ENCODE results near the gene PON1.

Gene PON1

DNA sequence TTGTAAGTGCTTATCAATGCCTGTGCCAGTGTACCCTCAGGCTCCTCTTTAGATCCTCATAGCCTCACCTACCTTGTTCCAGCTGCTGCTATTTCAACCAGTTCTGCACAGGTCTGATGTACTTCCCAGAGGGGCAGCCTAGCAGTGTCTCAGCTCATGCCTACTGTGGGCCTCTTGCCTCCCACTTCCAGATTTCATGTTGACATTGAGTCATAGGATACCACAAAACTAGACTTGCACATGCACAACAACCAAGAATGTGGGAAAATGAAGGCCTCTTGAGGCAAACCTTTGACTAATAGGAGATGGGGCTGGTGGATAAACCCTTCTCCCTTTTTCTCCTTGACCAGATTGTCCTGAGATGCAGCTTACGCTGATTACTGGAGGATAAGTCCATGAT lies 40.8 kb upstream of the PON1 start:
- H4K8ac ChIP-seq (ENCODE audit: low read depth, low read length) = no peak overlapping the region
- H3K14ac ChIP-seq (ENCODE audit: low read length) = no peak overlapping the region
- no peak overlapping the region for H3K9ac ChIP-seq (ENCODE audit: low read length)
- H3K4ac ChIP-seq (ENCODE audit: low read depth, low read length) = no peak overlapping the region
- H3K27me3 ChIP-seq (ENCODE audit: insufficient read depth, low read length) = no peaks in the 10 kb centered on the region
- no peak overlapping the region for H3K23ac ChIP-seq (ENCODE audit: low read length)
- H3K4me3 ChIP-seq (ENCODE audit: low read depth, low read length) = no peak overlapping the region
- no peak overlapping the region for H2BK5ac ChIP-seq (ENCODE audit: low read depth, low read length, poor library complexity)
- H2BK120ac ChIP-seq (ENCODE audit: insufficient read depth, low read length, poor library complexity) = no peak overlapping the region
- no peak overlapping the region for H2AFZ ChIP-seq (ENCODE audit: insufficient read depth, low read length, poor library complexity)
- WGBS (ENCODE audit: extremely low coverage, insufficient coverage, insufficient read length) = no CpG with 5 or more reads among the region's 1 CpG
- no peak overlapping the region for H2AK5ac ChIP-seq (ENCODE audit: low read length)
- H3K79me2 ChIP-seq (ENCODE audit: control insufficient read depth, insufficient read depth, low read length, poor library complexity) = no peaks in the 10 kb centered on the region
- no peaks in the 10 kb centered on the region for H3K36me3 ChIP-seq (ENCODE audit: control insufficient read depth in 1 of 2, insufficient read depth in 2 of 2, low read length in 2 of 2)
- no peaks in the 10 kb centered on the region for H3K4me1 ChIP-seq (ENCODE audit: control insufficient read depth in 1 of 2, insufficient read depth in 2 of 2, low read length in 2 of 2)
- no peak for DNase-seq
- H3K27ac ChIP-seq (ENCODE audit: low read depth, low read length) = no peak overlapping the region
- H3K9me3 ChIP-seq (ENCODE audit: insufficient read depth, low read depth, low read length) = no peaks in the 10 kb centered on the region
- no peak overlapping the region for H4K91ac ChIP-seq (ENCODE audit: low read depth, low read length)
- no peaks in the 10 kb centered on the region for H3K79me1 ChIP-seq (ENCODE audit: low read length)
- no peak overlapping the region for H3K18ac ChIP-seq (ENCODE audit: low read length)
- H3K4me2 ChIP-seq (ENCODE audit: low read length) = no peak overlapping the region
- no peak overlapping the region for H4K12ac ChIP-seq (ENCODE audit: low read depth, low read length)
- H2BK12ac ChIP-seq (ENCODE audit: low read length) = no peak overlapping the region

DNA sequence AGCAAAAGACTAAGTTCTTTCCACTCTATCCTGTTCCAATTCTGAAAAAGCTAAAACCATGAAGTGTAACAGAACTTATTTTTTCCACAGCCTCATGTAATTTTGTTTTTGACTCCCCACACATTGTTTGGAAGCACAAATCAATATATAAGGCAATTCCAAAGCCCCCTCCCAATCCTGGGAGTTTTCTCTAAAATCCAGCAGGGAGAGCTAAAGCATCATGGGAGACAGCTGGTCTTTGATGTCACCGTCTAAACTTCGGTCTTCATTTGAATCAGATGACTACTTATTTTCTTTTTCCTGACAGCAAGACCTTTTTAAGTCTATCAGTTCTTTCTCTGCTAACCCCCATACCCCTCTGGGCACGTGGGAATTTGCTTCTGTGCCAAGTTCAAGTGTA lies 33.3 kb upstream of the PON1 start:
- Histone ChIP-seq H2AK5ac (ENCODE audit: low read length) (no peak overlapping the region), H3K9me3 (ENCODE audit: insufficient read depth, low read depth, low read length) (no peaks in the 10 kb centered on the region), H3K36me3 (ENCODE audit: control insufficient read depth in 1 of 2, insufficient read depth in 2 of 2, low read length in 2 of 2) (no peaks in the 10 kb centered on the region), H3K79me2 (ENCODE audit: control insufficient read depth, insufficient read depth, low read length, poor library complexity) (no peaks in the 10 kb centered on the region), H3K4me2 (ENCODE audit: low read length) (no peak overlapping the region), H3K18ac (ENCODE audit: low read length) (no peak overlapping the region), H3K27me3 (ENCODE audit: insufficient read depth, low read length) (no peaks in the 10 kb centered on the region), H3K23ac (ENCODE audit: low read length) (no peak overlapping the region), H3K27ac (ENCODE audit: low read depth, low read length) (no peak overlapping the region), H2BK12ac (ENCODE audit: low read length) (no peak overlapping the region), H2BK120ac (ENCODE audit: insufficient read depth, low read length, poor library complexity) (no peak overlapping the region), H3K79me1 (ENCODE audit: low read length) (no peaks in the 10 kb centered on the region), H3K9ac (ENCODE audit: low read length) (no peak overlapping the region), H2BK5ac (ENCODE audit: low read depth, low read length, poor library complexity) (no peak overlapping the region), H3K4ac (ENCODE audit: low read depth, low read length) (no peak overlapping the region), H4K8ac (ENCODE audit: low read depth, low read length) (no peak overlapping the region), H3K4me1 (ENCODE audit: control insufficient read depth in 1 of 2, insufficient read depth in 2 of 2, low read length in 2 of 2) (no peaks in the 10 kb centered on the region), H4K12ac (ENCODE audit: low read depth, low read length) (no peak overlapping the region), H3K14ac (ENCODE audit: low read length) (no peak overlapping the region), H3K4me3 (ENCODE audit: low read depth, low read length) (no peak overlapping the region), H2AFZ (ENCODE audit: insufficient read depth, low read length, poor library complexity) (no peak overlapping the region), H4K91ac (ENCODE audit: low read depth, low read length) (no peak overlapping the region)
- DNase-seq = no peak
- WGBS (ENCODE audit: extremely low coverage, insufficient coverage, insufficient read length) = no CpG with 5 or more reads among the region's 3 CpGs

DNA sequence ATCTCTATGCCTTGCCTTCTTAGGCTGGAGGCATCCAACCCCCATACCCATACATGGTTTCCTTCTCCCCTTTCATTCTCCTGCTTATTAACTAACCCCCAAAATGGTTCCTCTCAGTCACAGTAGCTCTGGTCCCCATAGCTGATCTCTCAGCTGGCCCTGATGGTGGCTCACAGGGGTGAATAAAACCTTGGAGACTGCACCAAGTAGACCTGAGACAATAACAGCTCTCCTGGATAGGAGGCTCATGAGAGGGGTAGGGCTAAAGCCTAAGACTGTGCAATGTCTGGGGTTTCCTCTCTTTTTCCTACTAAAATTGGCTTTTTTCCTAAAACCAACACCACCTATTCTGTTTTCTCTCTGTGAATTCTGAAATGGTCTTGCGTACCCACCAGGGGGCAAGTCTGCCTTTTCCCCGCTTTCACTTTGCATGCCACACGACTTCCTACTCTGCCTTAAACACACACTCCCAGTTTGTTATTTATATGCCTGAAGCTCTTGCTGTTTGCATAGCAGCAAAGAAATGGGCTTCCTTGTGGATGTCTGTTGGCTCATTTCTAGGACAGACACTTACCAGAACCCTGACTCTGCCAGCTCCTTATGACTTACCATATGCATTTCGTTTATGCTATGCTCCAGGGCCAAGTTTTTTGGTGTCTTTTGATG lies 18.4 kb upstream of the PON1 start:
- no peak overlapping the region for H3K4me3 ChIP-seq (ENCODE audit: low read depth, low read length)
- H3K4me2 ChIP-seq (ENCODE audit: low read length) = no peak overlapping the region
- no peak overlapping the region for H2BK5ac ChIP-seq (ENCODE audit: low read depth, low read length, poor library complexity)
- no peak overlapping the region for H4K8ac ChIP-seq (ENCODE audit: low read depth, low read length)
- no peaks in the 10 kb centered on the region for H3K79me2 ChIP-seq (ENCODE audit: control insufficient read depth, insufficient read depth, low read length, poor library complexity)
- H3K9me3 ChIP-seq (ENCODE audit: insufficient read depth, low read depth, low read length) = no peaks in the 10 kb centered on the region
- H3K4ac ChIP-seq (ENCODE audit: low read depth, low read length) = no peak overlapping the region
- H3K27ac ChIP-seq (ENCODE audit: low read depth, low read length) = no peak overlapping the region
- no peaks in the 10 kb centered on the region for H3K36me3 ChIP-seq (ENCODE audit: control insufficient read depth in 1 of 2, insufficient read depth in 2 of 2, low read length in 2 of 2)
- no peaks in the 10 kb centered on the region for H3K4me1 ChIP-seq (ENCODE audit: control insufficient read depth in 1 of 2, insufficient read depth in 2 of 2, low read length in 2 of 2)
- H4K12ac ChIP-seq (ENCODE audit: low read depth, low read length) = no peak overlapping the region
- no peak overlapping the region for H3K18ac ChIP-seq (ENCODE audit: low read length)
- H2BK12ac ChIP-seq (ENCODE audit: low read length) = no peak overlapping the region
- no peak overlapping the region for H4K91ac ChIP-seq (ENCODE audit: low read depth, low read length)
- H2AK5ac ChIP-seq (ENCODE audit: low read length) = no peak overlapping the region
- DNase-seq = no peak
- WGBS (ENCODE audit: extremely low coverage, insufficient coverage, insufficient read length) = no CpG with 5 or more reads among the region's 4 CpGs
- no peak overlapping the region for H3K23ac ChIP-seq (ENCODE audit: low read length)
- no peak overlapping the region for H2AFZ ChIP-seq (ENCODE audit: insufficient read depth, low read length, poor library complexity)
- no peak overlapping the region for H3K14ac ChIP-seq (ENCODE audit: low read length)
- H3K79me1 ChIP-seq (ENCODE audit: low read length) = no peaks in the 10 kb centered on the region
- H3K27me3 ChIP-seq (ENCODE audit: insufficient read depth, low read length) = no peaks in the 10 kb centered on the region
- no peak overlapping the region for H2BK120ac ChIP-seq (ENCODE audit: insufficient read depth, low read length, poor library complexity)
- H3K9ac ChIP-seq (ENCODE audit: low read length) = no peak overlapping the region

DNA sequence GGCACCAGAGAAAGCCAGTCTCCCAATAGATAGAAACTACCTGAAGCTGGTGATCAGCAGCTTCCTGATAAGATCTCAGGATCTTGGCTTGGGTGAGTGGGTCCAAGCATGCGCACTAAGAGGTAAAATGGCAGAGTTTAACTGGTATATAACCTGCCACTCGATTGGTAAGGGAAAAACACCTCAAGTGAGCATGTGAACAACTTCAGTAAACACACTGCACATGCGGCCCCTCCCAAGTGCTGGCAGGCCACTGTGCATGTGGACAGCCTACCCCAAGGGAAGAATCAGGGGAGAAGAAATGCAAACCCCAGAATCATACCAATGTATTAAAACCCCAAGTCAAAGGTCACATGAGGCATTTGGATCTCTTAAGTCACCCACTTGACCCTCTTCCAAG lies 17.7 kb upstream of the PON1 start:
- Histone ChIP-seq H3K9ac (ENCODE audit: low read length) (no peak overlapping the region), H3K27me3 (ENCODE audit: insufficient read depth, low read length) (no peaks in the 10 kb centered on the region), H3K23ac (ENCODE audit: low read length) (no peak overlapping the region), H3K79me1 (ENCODE audit: low read length) (no peaks in the 10 kb centered on the region), H3K14ac (ENCODE audit: low read length) (no peak overlapping the region), H3K4ac (ENCODE audit: low read depth, low read length) (no peak overlapping the region), H3K4me2 (ENCODE audit: low read length) (no peak overlapping the region), H2AFZ (ENCODE audit: insufficient read depth, low read length, poor library complexity) (no peak overlapping the region), H3K9me3 (ENCODE audit: insufficient read depth, low read depth, low read length) (no peaks in the 10 kb centered on the region), H3K18ac (ENCODE audit: low read length) (no peak overlapping the region), H2BK5ac (ENCODE audit: low read depth, low read length, poor library complexity) (no peak overlapping the region), H3K4me1 (ENCODE audit: control insufficient read depth in 1 of 2, insufficient read depth in 2 of 2, low read length in 2 of 2) (no peaks in the 10 kb centered on the region), H3K79me2 (ENCODE audit: control insufficient read depth, insufficient read depth, low read length, poor library complexity) (no peaks in the 10 kb centered on the region), H3K4me3 (ENCODE audit: low read depth, low read length) (no peak overlapping the region), H4K8ac (ENCODE audit: low read depth, low read length) (no peak overlapping the region), H2AK5ac (ENCODE audit: low read length) (no peak overlapping the region), H3K36me3 (ENCODE audit: control insufficient read depth in 1 of 2, insufficient read depth in 2 of 2, low read length in 2 of 2) (no peaks in the 10 kb centered on the region), H4K91ac (ENCODE audit: low read depth, low read length) (no peak overlapping the region), H2BK120ac (ENCODE audit: insufficient read depth, low read length, poor library complexity) (no peak overlapping the region), H3K27ac (ENCODE audit: low read depth, low read length) (no peak overlapping the region), H2BK12ac (ENCODE audit: low read length) (no peak overlapping the region), H4K12ac (ENCODE audit: low read depth, low read length) (no peak overlapping the region)
- no peak for DNase-seq
- no CpG with 5 or more reads among the region's 3 CpGs for WGBS (ENCODE audit: extremely low coverage, insufficient coverage, insufficient read length)
